ENCODE results near the gene LARP1. TPM values are rescaled to one million over a fixed set of nuclear protein-coding genes. Genes with fewer than 3 reads are reported as not detected.

Gene LARP1
- total and polyA plus RNA-seq, 4 donors = 26.0 to 74.1 (median 32.6) TPM

DNA sequence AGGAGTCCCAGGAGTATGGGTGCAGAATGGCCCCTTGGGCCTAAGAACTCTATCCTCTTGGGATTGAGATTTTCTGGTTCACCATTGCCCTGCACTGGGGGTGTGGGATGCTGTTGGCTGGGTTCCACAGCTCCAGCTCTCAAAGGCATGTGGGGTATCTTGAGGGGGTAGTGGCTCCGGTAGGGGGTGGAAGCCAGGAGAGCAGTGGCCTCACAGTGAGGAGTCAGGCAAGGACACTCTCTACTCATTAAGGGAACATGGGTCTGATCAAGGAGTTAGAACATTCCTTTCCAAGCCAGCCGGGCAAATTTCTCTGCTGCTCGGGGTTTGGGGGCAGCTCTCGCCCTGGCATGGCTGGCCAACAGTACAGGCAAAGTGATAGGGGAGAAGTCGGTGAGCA is 33.0 kb downstream of the LARP1 start:
- Histone ChIP-seq H3K4me1 (ENCODE audit: control insufficient read depth in 4 of 4, insufficient read depth in 4 of 4, low read length in 3 of 4) (peaks cover 4 to 9% (median 5%) of the 10 kb centered on the region in 4 donors), H3K9ac (ENCODE audit: low read depth in 1 of 2, low read length in 2 of 2) (no peak overlapping the region), H3K36me3 (ENCODE audit: control insufficient read depth in 4 of 4, insufficient read depth in 3 of 4, low read depth in 1 of 4, low read length in 3 of 4) (peaks cover 2 to 19% (median 13%) of the 10 kb centered on the region in 4 donors), H3K4me3 (ENCODE audit: low read depth in 1 of 3, low read length in 3 of 3) (no peak overlapping the region), H3K9me3 (ENCODE audit: control insufficient read depth in 4 of 4, low read length in 3 of 4) (no peaks in the 10 kb centered on the region), H3K27me3 (ENCODE audit: control insufficient read depth in 4 of 4, insufficient read depth in 4 of 4, low read length in 3 of 4) (no peaks in the 10 kb centered on the region), H3K27ac (ENCODE audit: low read depth in 1 of 2, low read length in 2 of 2) (no peak overlapping the region)
- no peak for DNase-seq (ENCODE audit: low spot score)
- WGBS = 77% methylated on average over 5 of the region's 5 CpGs
- TF ChIP-seq YY1 (IDR thresholded peaks at IDR 0.05) = no peak
- TF ChIP-seq TAF1 (conservative IDR thresholded peaks at IDR 0.05) = no peak
- TF ChIP-seq, protein P1, sequence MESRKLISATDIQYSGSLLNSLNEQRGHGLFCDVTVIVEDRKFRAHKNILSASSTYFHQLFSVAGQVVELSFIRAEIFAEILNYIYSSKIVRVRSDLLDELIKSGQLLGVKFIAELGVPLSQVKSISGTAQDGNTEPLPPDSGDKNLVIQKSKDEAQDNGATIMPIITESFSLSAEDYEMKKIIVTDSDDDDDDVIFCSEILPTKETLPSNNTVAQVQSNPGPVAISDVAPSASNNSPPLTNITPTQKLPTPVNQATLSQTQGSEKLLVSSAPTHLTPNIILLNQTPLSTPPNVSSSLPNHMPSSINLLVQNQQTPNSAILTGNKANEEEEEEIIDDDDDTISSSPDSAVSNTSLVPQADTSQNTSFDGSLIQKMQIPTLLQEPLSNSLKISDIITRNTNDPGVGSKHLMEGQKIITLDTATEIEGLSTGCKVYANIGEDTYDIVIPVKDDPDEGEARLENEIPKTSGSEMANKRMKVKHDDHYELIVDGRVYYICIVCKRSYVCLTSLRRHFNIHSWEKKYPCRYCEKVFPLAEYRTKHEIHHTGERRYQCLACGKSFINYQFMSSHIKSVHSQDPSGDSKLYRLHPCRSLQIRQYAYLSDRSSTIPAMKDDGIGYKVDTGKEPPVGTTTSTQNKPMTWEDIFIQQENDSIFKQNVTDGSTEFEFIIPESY (IDR thresholded peaks at IDR 0.05) = no peak
- no peak for TF ChIP-seq HNF4G (IDR thresholded peaks at IDR 0.05)

DNA sequence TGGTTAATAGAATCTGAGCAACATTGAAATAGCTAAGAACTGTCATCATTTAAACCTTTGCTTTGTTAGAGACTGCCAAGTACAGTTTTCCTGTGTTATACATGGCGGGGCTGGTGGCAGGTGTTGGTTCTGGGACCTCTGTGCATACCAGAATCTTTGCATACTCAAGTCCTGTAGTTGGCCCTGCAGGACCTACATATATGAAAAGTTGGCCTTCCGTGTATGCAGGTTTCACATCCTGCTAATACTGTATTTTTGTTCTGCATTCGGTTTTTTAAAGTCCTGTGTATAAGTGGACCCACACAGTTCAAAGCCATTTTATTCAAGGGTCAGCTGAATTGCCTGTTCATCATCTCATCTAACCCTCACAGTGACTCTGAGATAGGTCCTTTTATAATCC is 36.4 kb downstream of the LARP1 start:
- WGBS = 90% methylated on average over 3 of the region's 3 CpGs
- Histone ChIP-seq H3K4me1 (ENCODE audit: control insufficient read depth in 4 of 4, insufficient read depth in 4 of 4, low read length in 3 of 4) (peaks cover 0 to 5% (median 4%) of the 10 kb centered on the region in 4 donors), H3K9ac (ENCODE audit: low read depth in 1 of 2, low read length in 2 of 2) (no peak overlapping the region), H3K27me3 (ENCODE audit: control insufficient read depth in 4 of 4, insufficient read depth in 4 of 4, low read length in 3 of 4) (no peaks in the 10 kb centered on the region), H3K27ac (ENCODE audit: low read depth in 1 of 2, low read length in 2 of 2) (no peak overlapping the region), H3K36me3 (ENCODE audit: control insufficient read depth in 4 of 4, insufficient read depth in 3 of 4, low read depth in 1 of 4, low read length in 3 of 4) (peaks cover 7 to 39% (median 29%) of the 10 kb centered on the region in 4 donors), H3K4me3 (ENCODE audit: low read depth in 1 of 3, low read length in 3 of 3) (no peak overlapping the region), H3K9me3 (ENCODE audit: control insufficient read depth in 4 of 4, low read length in 3 of 4) (no peaks in the 10 kb centered on the region)
- no peak for DNase-seq (ENCODE audit: low spot score)
- TF ChIP-seq TAF1 (conservative IDR thresholded peaks at IDR 0.05) (no peak), SP1 (IDR thresholded peaks at IDR 0.05) (no peak), HNF4G (IDR thresholded peaks at IDR 0.05) (no peak), RAD21 (IDR thresholded peaks at IDR 0.05) (no peak), RXRA (IDR thresholded peaks at IDR 0.05) (no peak), FOXA1 (IDR thresholded peaks at IDR 0.05) (no peak), GABPA (IDR thresholded peaks at IDR 0.05 in 1 of 2, conservative IDR thresholded peaks at IDR 0.05 in 1 of 2) (no peak), YY1 (IDR thresholded peaks at IDR 0.05) (no peak), FOXA2 (IDR thresholded peaks at IDR 0.05) (no peak), NR2F2 (IDR thresholded peaks at IDR 0.05) (no peak), JUND (IDR thresholded peaks at IDR 0.05) (no peak), EGR1 (IDR thresholded peaks at IDR 0.05; ENCODE audit: low read depth in 2 of 2) (no peak)
- TF ChIP-seq, protein P2, sequence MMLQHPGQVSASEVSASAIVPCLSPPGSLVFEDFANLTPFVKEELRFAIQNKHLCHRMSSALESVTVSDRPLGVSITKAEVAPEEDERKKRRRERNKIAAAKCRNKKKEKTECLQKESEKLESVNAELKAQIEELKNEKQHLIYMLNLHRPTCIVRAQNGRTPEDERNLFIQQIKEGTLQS (IDR thresholded peaks at IDR 0.05) = no peak
- TF ChIP-seq, protein P1 (IDR thresholded peaks at IDR 0.05) = no peak
- TF ChIP-seq, protein P3, sequence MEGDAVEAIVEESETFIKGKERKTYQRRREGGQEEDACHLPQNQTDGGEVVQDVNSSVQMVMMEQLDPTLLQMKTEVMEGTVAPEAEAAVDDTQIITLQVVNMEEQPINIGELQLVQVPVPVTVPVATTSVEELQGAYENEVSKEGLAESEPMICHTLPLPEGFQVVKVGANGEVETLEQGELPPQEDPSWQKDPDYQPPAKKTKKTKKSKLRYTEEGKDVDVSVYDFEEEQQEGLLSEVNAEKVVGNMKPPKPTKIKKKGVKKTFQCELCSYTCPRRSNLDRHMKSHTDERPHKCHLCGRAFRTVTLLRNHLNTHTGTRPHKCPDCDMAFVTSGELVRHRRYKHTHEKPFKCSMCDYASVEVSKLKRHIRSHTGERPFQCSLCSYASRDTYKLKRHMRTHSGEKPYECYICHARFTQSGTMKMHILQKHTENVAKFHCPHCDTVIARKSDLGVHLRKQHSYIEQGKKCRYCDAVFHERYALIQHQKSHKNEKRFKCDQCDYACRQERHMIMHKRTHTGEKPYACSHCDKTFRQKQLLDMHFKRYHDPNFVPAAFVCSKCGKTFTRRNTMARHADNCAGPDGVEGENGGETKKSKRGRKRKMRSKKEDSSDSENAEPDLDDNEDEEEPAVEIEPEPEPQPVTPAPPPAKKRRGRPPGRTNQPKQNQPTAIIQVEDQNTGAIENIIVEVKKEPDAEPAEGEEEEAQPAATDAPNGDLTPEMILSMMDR (IDR thresholded peaks at IDR 0.05; ENCODE audit: low read depth, low read length, missing input control) = no peak
- TF ChIP-seq, protein P4, sequence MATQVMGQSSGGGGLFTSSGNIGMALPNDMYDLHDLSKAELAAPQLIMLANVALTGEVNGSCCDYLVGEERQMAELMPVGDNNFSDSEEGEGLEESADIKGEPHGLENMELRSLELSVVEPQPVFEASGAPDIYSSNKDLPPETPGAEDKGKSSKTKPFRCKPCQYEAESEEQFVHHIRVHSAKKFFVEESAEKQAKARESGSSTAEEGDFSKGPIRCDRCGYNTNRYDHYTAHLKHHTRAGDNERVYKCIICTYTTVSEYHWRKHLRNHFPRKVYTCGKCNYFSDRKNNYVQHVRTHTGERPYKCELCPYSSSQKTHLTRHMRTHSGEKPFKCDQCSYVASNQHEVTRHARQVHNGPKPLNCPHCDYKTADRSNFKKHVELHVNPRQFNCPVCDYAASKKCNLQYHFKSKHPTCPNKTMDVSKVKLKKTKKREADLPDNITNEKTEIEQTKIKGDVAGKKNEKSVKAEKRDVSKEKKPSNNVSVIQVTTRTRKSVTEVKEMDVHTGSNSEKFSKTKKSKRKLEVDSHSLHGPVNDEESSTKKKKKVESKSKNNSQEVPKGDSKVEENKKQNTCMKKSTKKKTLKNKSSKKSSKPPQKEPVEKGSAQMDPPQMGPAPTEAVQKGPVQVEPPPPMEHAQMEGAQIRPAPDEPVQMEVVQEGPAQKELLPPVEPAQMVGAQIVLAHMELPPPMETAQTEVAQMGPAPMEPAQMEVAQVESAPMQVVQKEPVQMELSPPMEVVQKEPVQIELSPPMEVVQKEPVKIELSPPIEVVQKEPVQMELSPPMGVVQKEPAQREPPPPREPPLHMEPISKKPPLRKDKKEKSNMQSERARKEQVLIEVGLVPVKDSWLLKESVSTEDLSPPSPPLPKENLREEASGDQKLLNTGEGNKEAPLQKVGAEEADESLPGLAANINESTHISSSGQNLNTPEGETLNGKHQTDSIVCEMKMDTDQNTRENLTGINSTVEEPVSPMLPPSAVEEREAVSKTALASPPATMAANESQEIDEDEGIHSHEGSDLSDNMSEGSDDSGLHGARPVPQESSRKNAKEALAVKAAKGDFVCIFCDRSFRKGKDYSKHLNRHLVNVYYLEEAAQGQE (IDR thresholded peaks at IDR 0.05) = no peak

Measured in liver (tissue), 9 donors.